ENCODE measurements around the gene STON1.
A peak's percentile ranks its signal among the peaks of the same experiment; 100 is the strongest.

STON1 gene

DNA sequence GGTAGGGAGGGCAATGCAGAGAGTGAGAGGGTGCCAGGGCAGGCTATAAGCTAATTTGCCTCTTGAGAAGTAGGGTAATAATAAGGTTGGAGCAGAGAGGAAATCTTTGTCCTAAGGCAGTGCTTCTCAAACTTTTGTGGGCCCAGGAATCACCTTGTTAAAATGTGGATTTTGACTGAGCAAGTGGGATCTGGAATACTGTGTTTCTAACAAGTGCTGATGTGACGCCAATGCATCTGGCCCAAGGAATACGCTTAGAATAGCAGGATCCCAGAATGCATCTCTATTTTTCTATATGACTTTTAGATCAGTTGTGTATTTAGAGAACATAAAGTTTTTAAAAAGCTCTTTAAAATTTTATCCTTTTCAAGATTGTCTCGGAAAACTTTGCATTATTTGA lies 58.0 kb downstream of the STON1 start:
- TF ChIP-seq CREB1 (IDR thresholded peaks at IDR 0.05; ENCODE audit: low read depth) (no peak), YY1 (IDR thresholded peaks at IDR 0.05; ENCODE audit: low read depth) (no peak), CEBPB (IDR thresholded peaks at IDR 0.05) (no peak), ZBTB7A (IDR thresholded peaks at IDR 0.05; ENCODE audit: low read depth) (no peak), EGR1 (IDR thresholded peaks at IDR 0.05) (no peak), TEAD4 (IDR thresholded peaks at IDR 0.05) (no peak), NFIC (IDR thresholded peaks at IDR 0.05) (no peak), TCF12 (IDR thresholded peaks at IDR 0.05; ENCODE audit: low read depth) (no peak), TAF1 (IDR thresholded peaks at IDR 0.05; ENCODE audit: low read depth) (no peak), RAD21 (IDR thresholded peaks at IDR 0.05; ENCODE audit: low read depth) (no peak), FOXM1 (IDR thresholded peaks at IDR 0.05; ENCODE audit: borderline replicate concordance, low read depth) (no peak), EP300 (IDR thresholded peaks at IDR 0.05; ENCODE audit: borderline replicate concordance) (no peak)
- TF ChIP-seq, protein P1, sequence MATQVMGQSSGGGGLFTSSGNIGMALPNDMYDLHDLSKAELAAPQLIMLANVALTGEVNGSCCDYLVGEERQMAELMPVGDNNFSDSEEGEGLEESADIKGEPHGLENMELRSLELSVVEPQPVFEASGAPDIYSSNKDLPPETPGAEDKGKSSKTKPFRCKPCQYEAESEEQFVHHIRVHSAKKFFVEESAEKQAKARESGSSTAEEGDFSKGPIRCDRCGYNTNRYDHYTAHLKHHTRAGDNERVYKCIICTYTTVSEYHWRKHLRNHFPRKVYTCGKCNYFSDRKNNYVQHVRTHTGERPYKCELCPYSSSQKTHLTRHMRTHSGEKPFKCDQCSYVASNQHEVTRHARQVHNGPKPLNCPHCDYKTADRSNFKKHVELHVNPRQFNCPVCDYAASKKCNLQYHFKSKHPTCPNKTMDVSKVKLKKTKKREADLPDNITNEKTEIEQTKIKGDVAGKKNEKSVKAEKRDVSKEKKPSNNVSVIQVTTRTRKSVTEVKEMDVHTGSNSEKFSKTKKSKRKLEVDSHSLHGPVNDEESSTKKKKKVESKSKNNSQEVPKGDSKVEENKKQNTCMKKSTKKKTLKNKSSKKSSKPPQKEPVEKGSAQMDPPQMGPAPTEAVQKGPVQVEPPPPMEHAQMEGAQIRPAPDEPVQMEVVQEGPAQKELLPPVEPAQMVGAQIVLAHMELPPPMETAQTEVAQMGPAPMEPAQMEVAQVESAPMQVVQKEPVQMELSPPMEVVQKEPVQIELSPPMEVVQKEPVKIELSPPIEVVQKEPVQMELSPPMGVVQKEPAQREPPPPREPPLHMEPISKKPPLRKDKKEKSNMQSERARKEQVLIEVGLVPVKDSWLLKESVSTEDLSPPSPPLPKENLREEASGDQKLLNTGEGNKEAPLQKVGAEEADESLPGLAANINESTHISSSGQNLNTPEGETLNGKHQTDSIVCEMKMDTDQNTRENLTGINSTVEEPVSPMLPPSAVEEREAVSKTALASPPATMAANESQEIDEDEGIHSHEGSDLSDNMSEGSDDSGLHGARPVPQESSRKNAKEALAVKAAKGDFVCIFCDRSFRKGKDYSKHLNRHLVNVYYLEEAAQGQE (IDR thresholded peaks at IDR 0.05; ENCODE audit: low read depth), result no peak
- TF ChIP-seq, protein P2, sequence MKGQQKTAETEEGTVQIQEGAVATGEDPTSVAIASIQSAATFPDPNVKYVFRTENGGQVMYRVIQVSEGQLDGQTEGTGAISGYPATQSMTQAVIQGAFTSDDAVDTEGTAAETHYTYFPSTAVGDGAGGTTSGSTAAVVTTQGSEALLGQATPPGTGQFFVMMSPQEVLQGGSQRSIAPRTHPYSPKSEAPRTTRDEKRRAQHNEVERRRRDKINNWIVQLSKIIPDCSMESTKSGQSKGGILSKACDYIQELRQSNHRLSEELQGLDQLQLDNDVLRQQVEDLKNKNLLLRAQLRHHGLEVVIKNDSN (IDR thresholded peaks at IDR 0.05), result no peak
- TF ChIP-seq, protein P3, sequence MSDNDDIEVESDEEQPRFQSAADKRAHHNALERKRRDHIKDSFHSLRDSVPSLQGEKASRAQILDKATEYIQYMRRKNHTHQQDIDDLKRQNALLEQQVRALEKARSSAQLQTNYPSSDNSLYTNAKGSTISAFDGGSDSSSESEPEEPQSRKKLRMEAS (IDR thresholded peaks at IDR 0.05), result no peak

DNA sequence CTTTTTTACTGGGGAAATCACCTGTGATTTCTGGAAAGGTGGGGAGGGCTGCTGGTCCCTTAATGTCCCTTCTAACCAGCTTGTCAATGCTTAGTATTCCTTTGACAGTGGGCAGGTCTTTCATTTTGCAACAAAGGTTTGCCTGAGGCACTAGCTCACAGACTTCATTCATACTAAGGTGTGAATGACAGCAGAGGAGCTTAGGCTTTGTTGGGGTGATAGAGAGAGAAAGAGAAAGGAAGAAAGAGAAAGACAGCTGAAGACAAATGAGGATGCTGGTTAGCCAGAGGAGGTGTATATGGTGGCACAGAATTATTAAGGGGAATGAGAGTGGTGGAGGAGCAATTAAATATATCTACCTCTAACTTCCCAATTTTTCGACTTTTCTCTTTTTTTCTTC lies 58.8 kb downstream of the STON1 start:
- TF ChIP-seq NFIC (IDR thresholded peaks at IDR 0.05) (no peak), EP300 (IDR thresholded peaks at IDR 0.05; ENCODE audit: borderline replicate concordance) (no peak), FOXM1 (IDR thresholded peaks at IDR 0.05; ENCODE audit: borderline replicate concordance, low read depth) (no peak), ZBTB7A (IDR thresholded peaks at IDR 0.05; ENCODE audit: low read depth) (no peak), CREB1 (IDR thresholded peaks at IDR 0.05; ENCODE audit: low read depth) (no peak), TEAD4 (IDR thresholded peaks at IDR 0.05) (no peak), TAF1 (IDR thresholded peaks at IDR 0.05; ENCODE audit: low read depth) (no peak), RAD21 (IDR thresholded peaks at IDR 0.05; ENCODE audit: low read depth) (no peak), CEBPB (IDR thresholded peaks at IDR 0.05) (no peak), YY1 (IDR thresholded peaks at IDR 0.05; ENCODE audit: low read depth) (no peak), TCF12 (IDR thresholded peaks at IDR 0.05; ENCODE audit: low read depth) (no peak), EGR1 (IDR thresholded peaks at IDR 0.05) (no peak)
- TF ChIP-seq, protein P3 (IDR thresholded peaks at IDR 0.05), result no peak
- TF ChIP-seq, protein P1 (IDR thresholded peaks at IDR 0.05; ENCODE audit: low read depth), result no peak
- TF ChIP-seq, protein P2 (IDR thresholded peaks at IDR 0.05), result no peak

GRCh38 chr2:48589170-48589767 lies 59.3 kb downstream of the STON1 start:
- TF ChIP-seq, protein P1 (IDR thresholded peaks at IDR 0.05; ENCODE audit: low read depth), result 0 out of 2 replicates have a peak, but pooled peaks have one; percentile 24
- TF ChIP-seq, protein P3 (IDR thresholded peaks at IDR 0.05), result no peak
- TF ChIP-seq RAD21 (IDR thresholded peaks at IDR 0.05; ENCODE audit: low read depth), result peak; percentile 72
- no peak for TF ChIP-seq FOXM1 (IDR thresholded peaks at IDR 0.05; ENCODE audit: borderline replicate concordance, low read depth)
- TF ChIP-seq NFIC (IDR thresholded peaks at IDR 0.05), result no peak
- no peak for TF ChIP-seq EP300 (IDR thresholded peaks at IDR 0.05; ENCODE audit: borderline replicate concordance)
- TF ChIP-seq, protein P2 (IDR thresholded peaks at IDR 0.05), result no peak
- TF ChIP-seq TEAD4 (IDR thresholded peaks at IDR 0.05), result no peak
